AG09309 (cell line): ENCODE data around the gene PNPLA7.

Experiments
- DNase-seq: peaks from one replicate; pipeline ENCODE4 v3.0.0-alpha.2; 2010; ENCODE audit warnings: low read depth
- H3K4me3 ChIP-seq: 2 replicates; pipeline ENCODE4 v1.5.1; 2011; ENCODE audit warnings: mild to moderate bottlenecking, low read depth, low read length, moderate library complexity; ENCODE audit not compliant: control insufficient read depth
- CTCF ChIP-seq: IDR thresholded peaks from 2 replicates; pipeline ENCODE4 v1.5.1; 2011; ENCODE audit warnings: mild to moderate bottlenecking, low read depth, low read length, inconsistent platforms; ENCODE audit not compliant: insufficient read depth, control insufficient read depth; ENCODE audit errors: missing control alignments

PNPLA7 gene

GRCh38 chr9:137445275-137445807 is 104.9 kb downstream of the PNPLA7 start:
- DNase-seq, result peak; percentile 18
- TF ChIP-seq CTCF, result peak; percentile 88
- H3K4me3 ChIP-seq, result no peak overlapping the region

GRCh38 chr9:137444106-137444790 is 106.0 kb downstream of the PNPLA7 start:
- TF ChIP-seq CTCF, result no peak
- H3K4me3 ChIP-seq, result no peak overlapping the region
- no peak for DNase-seq

- no peak overlapping the region for H3K4me3 ChIP-seq
- TF ChIP-seq CTCF, result no peak
- DNase-seq, result no peak
Observed at GRCh38 chr9:137441935-137442321, 108.3 kb downstream of the PNPLA7 start.

GRCh38 chr9:137441289-137441934 is 108.8 kb downstream of the PNPLA7 start, which contains the start of gene ENTPD8:
Gene ENTPD8, minus strand, starts transcription at chr9:137441357. Its CDS starts 3,072 bp downstream, at chr9:137438285.
- TF ChIP-seq CTCF, result no peak
- DNase-seq, result no peak
- no peak within 1 kb of the TSS for H3K4me3 ChIP-seq

- H3K4me3 ChIP-seq, result no peak overlapping the region
- TF ChIP-seq CTCF, result no peak
- no peak for DNase-seq
Observed at GRCh38 chr9:137439158-137439714, 111.0 kb downstream of the PNPLA7 start.

GRCh38 chr9:137438591-137439157 is 111.5 kb downstream of the PNPLA7 start:
- TF ChIP-seq CTCF, result no peak
- no peak for DNase-seq
- no peak overlapping the region for H3K4me3 ChIP-seq
